ENCODE data around the gene TIAM1. TPM values are rescaled to one million over a fixed set of nuclear protein-coding genes. Genes with fewer than 3 reads are reported as not detected.

The TIAM1 gene
- total RNA-seq, 4 donors from 2014 or later = 51.0 to 105 (median 85.6) TPM

DNA sequence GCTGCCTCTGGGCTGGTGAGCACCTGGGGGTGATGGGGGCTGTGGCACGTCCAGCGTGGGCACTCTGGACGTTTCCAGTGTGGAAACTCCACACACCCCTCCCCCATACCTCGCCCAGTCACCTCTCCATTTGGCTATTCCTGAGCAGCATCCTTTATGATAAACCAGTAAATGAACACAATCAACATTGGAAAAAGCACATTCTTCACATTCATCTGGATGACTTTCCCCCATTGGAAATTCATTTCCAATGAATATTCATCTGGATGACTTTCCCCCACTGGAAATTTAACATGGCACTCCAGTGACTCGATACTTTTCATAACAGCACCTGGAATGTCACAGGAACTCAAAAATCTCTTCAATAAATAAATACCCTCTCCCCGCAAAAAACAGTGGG, 201.0 kb downstream of the TIAM1 start:
- no peaks in the 10 kb centered on the region for H3K9me3 ChIP-seq
- no peak for DNase-seq
- H3K36me3 ChIP-seq = peaks cover 0 to 82% (median 0%) of the 10 kb centered on the region in 3 donors
- intact Hi-C loops (cut with DNase I) = no loop called here
- 84 to 86% methylated on average over 6 of the region's 6 CpGs for WGBS, 2 donors
- H3K4me1 ChIP-seq = no peaks in the 10 kb centered on the region
- no peaks in the 10 kb centered on the region for H3K27me3 ChIP-seq
- no peak overlapping the region for H3K4me3 ChIP-seq
- TF ChIP-seq CTCF (IDR thresholded peaks at IDR 0.05) = no peak
- TF ChIP-seq POLR2A (IDR thresholded peaks at IDR 0.05) = no peak
- H3K27ac ChIP-seq = no peak overlapping the region

DNA sequence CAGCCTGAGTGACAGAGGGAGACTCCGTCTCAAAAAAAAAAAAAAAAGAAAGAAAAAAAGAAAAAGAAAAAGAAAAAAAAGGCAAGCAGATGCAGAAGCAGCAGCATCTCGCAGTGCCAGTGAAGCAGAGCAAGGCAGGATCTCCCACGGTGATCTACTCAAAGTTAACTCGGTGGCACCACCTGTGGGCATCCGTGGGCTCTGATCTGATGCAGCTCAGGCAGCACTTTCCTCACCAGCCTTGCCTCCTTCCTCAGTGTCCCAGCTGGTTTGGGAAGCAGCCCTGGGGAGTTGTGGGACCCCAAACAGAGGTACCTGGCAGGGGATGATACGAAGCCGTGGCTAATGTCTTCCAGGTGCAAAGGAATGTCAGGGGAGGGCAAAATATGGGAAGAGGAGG, 201.5 kb downstream of the TIAM1 start:
- H3K4me1 ChIP-seq = no peaks in the 10 kb centered on the region
- TF ChIP-seq CTCF (IDR thresholded peaks at IDR 0.05) = no peak
- no peak for TF ChIP-seq POLR2A (IDR thresholded peaks at IDR 0.05)
- no peaks in the 10 kb centered on the region for H3K9me3 ChIP-seq
- H3K4me3 ChIP-seq = no peak overlapping the region
- H3K27ac ChIP-seq = no peak overlapping the region
- peaks cover 0 to 84% (median 0%) of the 10 kb centered on the region in 3 donors for H3K36me3 ChIP-seq
- intact Hi-C loops (cut with DNase I) = no loop called here
- no peaks in the 10 kb centered on the region for H3K27me3 ChIP-seq
- no peak for DNase-seq
- WGBS, 2 donors = 71 to 86% methylated on average over 6 to 7 of the region's 7 CpGs

- Histone ChIP-seq H3K27me3 (no peaks in the 10 kb centered on the region), H3K36me3 (peaks cover 0 to 86% (median 0%) of the 10 kb centered on the region in 3 donors), H3K9me3 (no peaks in the 10 kb centered on the region), H3K27ac (no peak overlapping the region), H3K4me3 (no peak overlapping the region), H3K4me1 (no peaks in the 10 kb centered on the region)
- TF ChIP-seq POLR2A (IDR thresholded peaks at IDR 0.05) = no peak
- no peak for TF ChIP-seq CTCF (IDR thresholded peaks at IDR 0.05)
- intact Hi-C loops (cut with DNase I) = no loop called here
- no peak for DNase-seq
- 70 to 77% methylated on average over 5 to 7 of the region's 11 CpGs for WGBS, 2 donors
These were observed 202.6 kb downstream of the TIAM1 start for GRCh38 chr21:31141389-31142000.

- H3K27me3 ChIP-seq = no peaks in the 10 kb centered on the region
- H3K4me3 ChIP-seq = no peak overlapping the region
- DNase-seq = no peak
- no peaks in the 10 kb centered on the region for H3K9me3 ChIP-seq
- TF ChIP-seq CTCF (IDR thresholded peaks at IDR 0.05) = no peak
- TF ChIP-seq POLR2A (IDR thresholded peaks at IDR 0.05) = no peak
- H3K27ac ChIP-seq = no peak overlapping the region
- intact Hi-C loops (cut with DNase I) = no loop called here
- peaks cover 0 to 87% (median 0%) of the 10 kb centered on the region in 3 donors for H3K36me3 ChIP-seq
- no peaks in the 10 kb centered on the region for H3K4me1 ChIP-seq
These were observed 203.4 kb downstream of the TIAM1 start for GRCh38 chr21:31140676-31141075.

GRCh38 chr21:31140025-31140424, 204.0 kb downstream of the TIAM1 start:
- 77 to 83% methylated on average over 1 of the region's 1 CpG for WGBS, 2 donors
- no peaks in the 10 kb centered on the region for H3K27me3 ChIP-seq
- DNase-seq = no peak
- H3K9me3 ChIP-seq = no peaks in the 10 kb centered on the region
- intact Hi-C loops (cut with DNase I) = no loop called here
- no peaks in the 10 kb centered on the region for H3K4me1 ChIP-seq
- peaks cover 0 to 87% (median 0%) of the 10 kb centered on the region in 3 donors for H3K36me3 ChIP-seq
- no peak overlapping the region for H3K27ac ChIP-seq
- no peak for TF ChIP-seq POLR2A (IDR thresholded peaks at IDR 0.05)
- no peak for TF ChIP-seq CTCF (IDR thresholded peaks at IDR 0.05)
- H3K4me3 ChIP-seq = no peak overlapping the region
